ENCODE measurements around the gene SMIM41. TPM values are rescaled to one million over a fixed set of nuclear protein-coding genes. Genes with fewer than 3 reads are reported as not detected.

The SMIM41 gene
- total RNA-seq, 6 experiments from 2014 or later, result not detected

- TF ChIP-seq, protein P1, sequence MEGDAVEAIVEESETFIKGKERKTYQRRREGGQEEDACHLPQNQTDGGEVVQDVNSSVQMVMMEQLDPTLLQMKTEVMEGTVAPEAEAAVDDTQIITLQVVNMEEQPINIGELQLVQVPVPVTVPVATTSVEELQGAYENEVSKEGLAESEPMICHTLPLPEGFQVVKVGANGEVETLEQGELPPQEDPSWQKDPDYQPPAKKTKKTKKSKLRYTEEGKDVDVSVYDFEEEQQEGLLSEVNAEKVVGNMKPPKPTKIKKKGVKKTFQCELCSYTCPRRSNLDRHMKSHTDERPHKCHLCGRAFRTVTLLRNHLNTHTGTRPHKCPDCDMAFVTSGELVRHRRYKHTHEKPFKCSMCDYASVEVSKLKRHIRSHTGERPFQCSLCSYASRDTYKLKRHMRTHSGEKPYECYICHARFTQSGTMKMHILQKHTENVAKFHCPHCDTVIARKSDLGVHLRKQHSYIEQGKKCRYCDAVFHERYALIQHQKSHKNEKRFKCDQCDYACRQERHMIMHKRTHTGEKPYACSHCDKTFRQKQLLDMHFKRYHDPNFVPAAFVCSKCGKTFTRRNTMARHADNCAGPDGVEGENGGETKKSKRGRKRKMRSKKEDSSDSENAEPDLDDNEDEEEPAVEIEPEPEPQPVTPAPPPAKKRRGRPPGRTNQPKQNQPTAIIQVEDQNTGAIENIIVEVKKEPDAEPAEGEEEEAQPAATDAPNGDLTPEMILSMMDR (IDR thresholded peaks at IDR 0.05), result peak; percentile 73
Measured at GRCh38 chr12:52119398-52120254, 40.1 kb downstream of the SMIM41 start.

GRCh38 chr12:52120951-52121823, 41.7 kb downstream of the SMIM41 start:
- Mint-ChIP-seq H3K27me3 (ENCODE audit: insufficient read depth) (peaks cover 24% of the 10 kb centered on the region), H3K4me3 (no peak overlapping the region), H3K4me1 (ENCODE audit: low read depth) (peaks cover 17% of the 10 kb centered on the region), H3K9me3 (no peaks in the 10 kb centered on the region), H3K36me3 (ENCODE audit: low read depth) (no peaks in the 10 kb centered on the region), H3K27ac (no peak overlapping the region)
- TF ChIP-seq, protein P1 (IDR thresholded peaks at IDR 0.05), result no peak
- peak; percentile 25 for DNase-seq

More at GRCh38 chr12:52119398-52120254, 40.1 kb downstream of the SMIM41 start:
- H3K4me3 Mint-ChIP-seq, result no peak overlapping the region
- no peaks in the 10 kb centered on the region for H3K9me3 Mint-ChIP-seq
- no peak overlapping the region for H3K27ac Mint-ChIP-seq
- peaks cover 24% of the 10 kb centered on the region for H3K27me3 Mint-ChIP-seq (ENCODE audit: insufficient read depth)
- no peak for DNase-seq
- no peaks in the 10 kb centered on the region for H3K36me3 Mint-ChIP-seq (ENCODE audit: low read depth)
- H3K4me1 Mint-ChIP-seq (ENCODE audit: low read depth), result peaks cover 16% of the 10 kb centered on the region

GRCh38 chr12:52121824-52122539, 42.5 kb downstream of the SMIM41 start:
- H3K27me3 Mint-ChIP-seq (ENCODE audit: insufficient read depth), result peaks cover 20% of the 10 kb centered on the region
- peak; percentile 28 for DNase-seq
- no peaks in the 10 kb centered on the region for H3K9me3 Mint-ChIP-seq
- TF ChIP-seq, protein P1 (IDR thresholded peaks at IDR 0.05), result peak; percentile 93
- H3K4me3 Mint-ChIP-seq, result no peak overlapping the region
- H3K4me1 Mint-ChIP-seq (ENCODE audit: low read depth), result peaks cover 25% of the 10 kb centered on the region
- H3K27ac Mint-ChIP-seq, result no peak overlapping the region
- no peaks in the 10 kb centered on the region for H3K36me3 Mint-ChIP-seq (ENCODE audit: low read depth)

DNA sequence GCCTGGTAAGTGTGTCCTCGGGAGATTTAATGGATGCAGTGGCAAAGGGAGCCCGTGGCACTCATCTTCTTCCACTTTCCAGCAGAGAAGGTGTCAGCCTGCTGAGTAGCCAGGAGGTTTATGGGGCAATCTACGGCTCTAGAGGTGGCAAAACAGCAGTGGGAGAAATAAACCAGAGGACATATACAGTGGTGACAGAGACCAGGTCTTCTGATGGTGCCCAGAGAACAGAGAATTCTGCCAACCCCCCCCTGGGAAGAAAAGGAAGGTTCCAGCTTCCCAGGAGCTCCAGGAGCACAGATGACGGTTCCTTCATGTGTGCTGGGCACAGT, 43.0 kb downstream of the SMIM41 start:
- H3K27me3 Mint-ChIP-seq (ENCODE audit: insufficient read depth), result peaks cover 17% of the 10 kb centered on the region
- TF ChIP-seq, protein P1 (IDR thresholded peaks at IDR 0.05), result no peak
- no peaks in the 10 kb centered on the region for H3K9me3 Mint-ChIP-seq
- no peak for DNase-seq
- H3K36me3 Mint-ChIP-seq (ENCODE audit: low read depth), result no peaks in the 10 kb centered on the region
- no peak overlapping the region for H3K4me3 Mint-ChIP-seq
- peaks cover 28% of the 10 kb centered on the region for H3K4me1 Mint-ChIP-seq (ENCODE audit: low read depth)
- H3K27ac Mint-ChIP-seq, result no peak overlapping the region

- Mint-ChIP-seq H3K36me3 (ENCODE audit: low read depth) (no peaks in the 10 kb centered on the region), H3K4me1 (ENCODE audit: low read depth) (peaks cover 28% of the 10 kb centered on the region), H3K27me3 (ENCODE audit: insufficient read depth) (peaks cover 13% of the 10 kb centered on the region), H3K9me3 (no peaks in the 10 kb centered on the region), H3K27ac (no peak overlapping the region), H3K4me3 (no peak overlapping the region)
- TF ChIP-seq, protein P1 (IDR thresholded peaks at IDR 0.05), result no peak
- no peak for DNase-seq
Measured at GRCh38 chr12:52122904-52123303, 43.4 kb downstream of the SMIM41 start.

Measured in HFFc6 (cell line).